Liver (tissue), 9 donors: ENCODE data around the gene TTC28. TPM values are rescaled to one million over a fixed set of nuclear protein-coding genes. Genes with fewer than 3 reads are reported as not detected.

Experiments used
- DNase-seq: peaks from one replicate; pipeline ENCODE4 v3.0.0-alpha.2; 2017; ENCODE audit warnings: low spot score
- H3K27ac ChIP-seq, 2 donors: one replicate each; pipeline ENCODE4 v1.7.0; 2013; ENCODE audit warnings: inconsistent platforms in 2 of 2, low read length in 2 of 2, control low read depth in 1 of 2, low read depth in 1 of 2, mild to moderate bottlenecking in 1 of 2
- H3K27me3 ChIP-seq, 4 donors: one replicate each; pipeline versions ENCODE4 v1.6.1 to v1.7.0; 2013; ENCODE audit warnings: low read length in 3 of 4, inconsistent platforms in 1 of 4, mild to moderate bottlenecking in 1 of 4, moderate library complexity in 1 of 4; ENCODE audit not compliant: control insufficient read depth in 4 of 4, insufficient read depth in 4 of 4
- H3K36me3 ChIP-seq, 4 donors: one replicate each; pipeline versions ENCODE4 v1.6.1 to v1.7.0; 2013; ENCODE audit warnings: low read length in 3 of 4, mild to moderate bottlenecking in 3 of 4, low read depth in 1 of 4, moderate library complexity in 1 of 4; ENCODE audit not compliant: control insufficient read depth in 4 of 4, insufficient read depth in 3 of 4
- H3K4me1 ChIP-seq, 4 donors: one replicate each; pipeline versions ENCODE4 v1.6.1 to v1.7.0; 2013; ENCODE audit warnings: low read length in 3 of 4, mild to moderate bottlenecking in 3 of 4, moderate library complexity in 1 of 4; ENCODE audit not compliant: control insufficient read depth in 4 of 4, insufficient read depth in 4 of 4
- H3K4me3 ChIP-seq, 3 donors: one replicate each; pipeline versions ENCODE4 v1.6.1 to v1.7.0; 2013; ENCODE audit warnings: low read length in 3 of 3, control low read depth in 1 of 3, low read depth in 1 of 3, mild to moderate bottlenecking in 1 of 3
- H3K9ac ChIP-seq, 2 donors: one replicate each; pipeline ENCODE4 v1.7.0; 2013; ENCODE audit warnings: low read length in 2 of 2, mild to moderate bottlenecking in 2 of 2, moderate library complexity in 2 of 2, control low read depth in 1 of 2, low read depth in 1 of 2
- H3K9me3 ChIP-seq, 4 donors: one replicate each; pipeline versions ENCODE4 v1.6.1 to v1.7.0; 2013; ENCODE audit warnings: low read length in 3 of 4; ENCODE audit not compliant: control insufficient read depth in 4 of 4
- ATF3 ChIP-seq: IDR thresholded peaks from 2 replicates; pipeline ENCODE4 v1.6.1; 2016; ENCODE audit warnings: antibody characterized with exemption
- EGR1 ChIP-seq, 2 donors: IDR thresholded peaks; 2 replicates each; pipeline ENCODE4 v1.6.1; 2016 to 2018; ENCODE audit warnings: antibody characterized with exemption in 2 of 2, low read depth in 2 of 2
- FOXA2 ChIP-seq: IDR thresholded peaks from 2 replicates; pipeline ENCODE4 v1.6.1; 2016; ENCODE audit warnings: antibody characterized with exemption
- GABPA ChIP-seq, 2 donors: IDR thresholded peaks in 1 of 2; conservative IDR thresholded peaks in 1 of 2; 2 replicates each; pipeline ENCODE4 v1.6.1; 2016; ENCODE audit warnings: antibody characterized with exemption in 2 of 2, mild to moderate bottlenecking in 1 of 2, moderate library complexity in 1 of 2
- HNF4A ChIP-seq, 2 donors: conservative IDR thresholded peaks; 2 replicates each; pipeline ENCODE4 v1.6.1; 2016; ENCODE audit warnings: antibody characterized with exemption in 2 of 2, mild to moderate bottlenecking in 2 of 2
- HNF4G ChIP-seq: IDR thresholded peaks from 2 replicates; pipeline ENCODE4 v1.6.1; 2016; ENCODE audit warnings: antibody characterized with exemption
- JUND ChIP-seq, 2 donors: IDR thresholded peaks; 2 replicates each; pipeline ENCODE4 v1.6.1; 2016; ENCODE audit warnings: antibody characterized with exemption in 2 of 2
- RAD21 ChIP-seq, 2 donors: IDR thresholded peaks; 2 replicates each; pipeline ENCODE4 v1.6.1; 2016; ENCODE audit warnings: antibody characterized with exemption in 2 of 2, mild to moderate bottlenecking in 2 of 2
- RXRA ChIP-seq, 2 donors: IDR thresholded peaks; 2 replicates each; pipeline ENCODE4 v1.6.1; 2017 to 2018; ENCODE audit warnings: antibody characterized with exemption in 2 of 2, mild to moderate bottlenecking in 1 of 2
- SP1 ChIP-seq: IDR thresholded peaks from 2 replicates; pipeline ENCODE4 v1.6.1; 2018; ENCODE audit warnings: antibody characterized with exemption, mild to moderate bottlenecking
- YY1 ChIP-seq: IDR thresholded peaks from 2 replicates; pipeline ENCODE4 v1.6.1; 2016; ENCODE audit warnings: antibody characterized with exemption, mild to moderate bottlenecking
- WGBS: extraction: QIAGEN DNeasy Blood & Tissue Kit; methylation state at CpG from one replicate; pipeline ENCODE4 v1.1.7; 2013; 5-methylcytosine and 5-hydroxymethylcytosine counted together
- polyA plus RNA-seq, 2 donors: library from polyadenylated mRNA; stranded (reverse) in 1 of 2; unstranded in 1 of 2; fragments of 200-250 nt in 1 of 2; fragments of >200 nt in 1 of 2; fragmentation: Nextera tagmentation in 1 of 2; extraction: Ambion mirVana in 1 of 2; gene quantifications; one replicate each; pipeline versions ENCODE4 v1.2.1 to v1.2.3, GENCODE V29; 2013 to 2015
- total RNA-seq, 2 donors: library from RNA; depleted of rRNA; stranded (reverse); fragments of >200 nt; gene quantifications; one replicate each; pipeline ENCODE4 v1.2.3, GENCODE V29; 2014
- TF ChIP-seq, protein P1 (sequence below): IDR thresholded peaks from 2 replicates; pipeline ENCODE4 v1.6.1; 2016; ENCODE audit warnings: antibody characterized with exemption
- TF ChIP-seq, protein P2 (sequence below): IDR thresholded peaks from 2 replicates; pipeline ENCODE4 v1.6.1; 2016; ENCODE audit warnings: antibody characterized with exemption, mild to moderate bottlenecking
- TF ChIP-seq, protein P3 (sequence below): IDR thresholded peaks from 2 replicates; pipeline ENCODE4 v1.6.1; 2016; ENCODE audit warnings: antibody characterized with exemption
- TF ChIP-seq, protein P4 (sequence below): fragments of 150-350 bp; IDR thresholded peaks from 2 replicates; pipeline ENCODE4 v1.5.1; 2017; ENCODE audit warnings: improper control_type of control experiment, low read depth, low read length; ENCODE audit not compliant: missing input control
- donor health status: healthy.
- donor health status: healthy.
- donor health status: healthy.
- donor health status: healthy.
- donor health status: healthy.

The TTC28 gene
- total and polyA plus RNA-seq, 4 donors = 4.2 to 19.4 (median 5.9) TPM

DNA sequence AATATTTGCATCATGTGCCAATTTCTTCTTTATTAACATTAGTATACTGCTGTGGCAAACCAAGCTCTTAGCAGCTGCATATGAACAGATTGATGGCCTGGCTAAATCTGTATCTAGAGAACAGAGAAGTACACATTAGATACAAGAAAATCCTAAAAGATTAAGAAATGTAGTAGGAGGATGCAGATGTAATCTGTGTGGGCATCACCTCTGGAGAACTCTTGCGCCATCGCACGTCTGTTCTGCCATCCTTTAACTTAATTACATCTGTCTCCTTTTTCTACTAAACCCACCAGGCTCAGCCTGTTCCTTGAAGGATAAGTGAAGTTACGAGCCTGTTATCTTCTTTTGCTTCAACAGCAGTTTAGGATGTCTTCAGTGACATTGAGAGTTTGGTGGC lies 564.2 kb downstream of the TTC28 start:
- H3K9ac ChIP-seq = no peak overlapping the region
- H3K4me1 ChIP-seq = no peaks in the 10 kb centered on the region
- no peak overlapping the region for H3K4me3 ChIP-seq
- no peak for DNase-seq
- no peaks in the 10 kb centered on the region for H3K27me3 ChIP-seq
- 94% methylated on average over 4 of the region's 4 CpGs for WGBS
- no peak overlapping the region for H3K27ac ChIP-seq
- H3K9me3 ChIP-seq = no peaks in the 10 kb centered on the region
- TF ChIP-seq RAD21 (IDR thresholded peaks at IDR 0.05) = no peak
- no peak for TF ChIP-seq FOXA2
- TF ChIP-seq, protein P1, sequence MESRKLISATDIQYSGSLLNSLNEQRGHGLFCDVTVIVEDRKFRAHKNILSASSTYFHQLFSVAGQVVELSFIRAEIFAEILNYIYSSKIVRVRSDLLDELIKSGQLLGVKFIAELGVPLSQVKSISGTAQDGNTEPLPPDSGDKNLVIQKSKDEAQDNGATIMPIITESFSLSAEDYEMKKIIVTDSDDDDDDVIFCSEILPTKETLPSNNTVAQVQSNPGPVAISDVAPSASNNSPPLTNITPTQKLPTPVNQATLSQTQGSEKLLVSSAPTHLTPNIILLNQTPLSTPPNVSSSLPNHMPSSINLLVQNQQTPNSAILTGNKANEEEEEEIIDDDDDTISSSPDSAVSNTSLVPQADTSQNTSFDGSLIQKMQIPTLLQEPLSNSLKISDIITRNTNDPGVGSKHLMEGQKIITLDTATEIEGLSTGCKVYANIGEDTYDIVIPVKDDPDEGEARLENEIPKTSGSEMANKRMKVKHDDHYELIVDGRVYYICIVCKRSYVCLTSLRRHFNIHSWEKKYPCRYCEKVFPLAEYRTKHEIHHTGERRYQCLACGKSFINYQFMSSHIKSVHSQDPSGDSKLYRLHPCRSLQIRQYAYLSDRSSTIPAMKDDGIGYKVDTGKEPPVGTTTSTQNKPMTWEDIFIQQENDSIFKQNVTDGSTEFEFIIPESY = no peak
- TF ChIP-seq HNF4A (conservative IDR thresholded peaks at IDR 0.05) = no peak
- TF ChIP-seq YY1 = no peak
- H3K36me3 ChIP-seq = no peaks in the 10 kb centered on the region

DNA sequence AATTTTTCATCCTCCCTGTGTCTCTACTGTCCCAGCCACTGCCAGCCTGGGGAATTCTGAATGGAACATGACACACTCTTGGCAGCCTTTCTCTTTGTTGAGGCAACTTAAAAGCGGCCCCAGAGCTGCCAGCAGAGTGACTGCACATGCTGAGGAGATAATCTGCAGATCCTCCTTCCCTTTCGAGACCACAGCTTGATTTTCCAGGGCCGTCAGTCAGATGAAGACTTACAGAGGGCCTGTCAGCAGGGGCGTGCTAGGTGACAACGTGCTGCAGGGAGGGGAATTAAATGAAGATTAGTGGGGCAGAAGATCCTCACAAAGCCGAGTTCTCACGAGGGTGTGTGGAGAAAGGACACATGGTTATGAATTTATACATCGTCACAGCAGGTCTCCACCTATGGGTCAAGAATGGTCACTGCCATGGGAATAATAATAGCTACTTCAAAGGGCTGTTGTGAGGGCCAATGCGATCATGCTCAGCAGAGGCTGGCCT lies 567.0 kb downstream of the TTC28 start:
- H3K9ac ChIP-seq = no peak overlapping the region
- 74% methylated on average over 9 of the region's 9 CpGs for WGBS
- no peak overlapping the region for H3K27ac ChIP-seq
- H3K27me3 ChIP-seq = no peaks in the 10 kb centered on the region
- TF ChIP-seq RXRA (IDR thresholded peaks at IDR 0.05) (no peak), EGR1 (IDR thresholded peaks at IDR 0.05; ENCODE audit: low read depth in 2 of 2) (no peak), HNF4G (no peak), HNF4A (conservative IDR thresholded peaks at IDR 0.05) (no peak), SP1 (no peak), ATF3 (no peak), YY1 (no peak), RAD21 (IDR thresholded peaks at IDR 0.05) (peak; percentile 7 to 55), GABPA (IDR thresholded peaks at IDR 0.05 in 1 of 2, conservative IDR thresholded peaks at IDR 0.05 in 1 of 2) (no peak), JUND (IDR thresholded peaks at IDR 0.05) (no peak)
- TF ChIP-seq, protein P2, sequence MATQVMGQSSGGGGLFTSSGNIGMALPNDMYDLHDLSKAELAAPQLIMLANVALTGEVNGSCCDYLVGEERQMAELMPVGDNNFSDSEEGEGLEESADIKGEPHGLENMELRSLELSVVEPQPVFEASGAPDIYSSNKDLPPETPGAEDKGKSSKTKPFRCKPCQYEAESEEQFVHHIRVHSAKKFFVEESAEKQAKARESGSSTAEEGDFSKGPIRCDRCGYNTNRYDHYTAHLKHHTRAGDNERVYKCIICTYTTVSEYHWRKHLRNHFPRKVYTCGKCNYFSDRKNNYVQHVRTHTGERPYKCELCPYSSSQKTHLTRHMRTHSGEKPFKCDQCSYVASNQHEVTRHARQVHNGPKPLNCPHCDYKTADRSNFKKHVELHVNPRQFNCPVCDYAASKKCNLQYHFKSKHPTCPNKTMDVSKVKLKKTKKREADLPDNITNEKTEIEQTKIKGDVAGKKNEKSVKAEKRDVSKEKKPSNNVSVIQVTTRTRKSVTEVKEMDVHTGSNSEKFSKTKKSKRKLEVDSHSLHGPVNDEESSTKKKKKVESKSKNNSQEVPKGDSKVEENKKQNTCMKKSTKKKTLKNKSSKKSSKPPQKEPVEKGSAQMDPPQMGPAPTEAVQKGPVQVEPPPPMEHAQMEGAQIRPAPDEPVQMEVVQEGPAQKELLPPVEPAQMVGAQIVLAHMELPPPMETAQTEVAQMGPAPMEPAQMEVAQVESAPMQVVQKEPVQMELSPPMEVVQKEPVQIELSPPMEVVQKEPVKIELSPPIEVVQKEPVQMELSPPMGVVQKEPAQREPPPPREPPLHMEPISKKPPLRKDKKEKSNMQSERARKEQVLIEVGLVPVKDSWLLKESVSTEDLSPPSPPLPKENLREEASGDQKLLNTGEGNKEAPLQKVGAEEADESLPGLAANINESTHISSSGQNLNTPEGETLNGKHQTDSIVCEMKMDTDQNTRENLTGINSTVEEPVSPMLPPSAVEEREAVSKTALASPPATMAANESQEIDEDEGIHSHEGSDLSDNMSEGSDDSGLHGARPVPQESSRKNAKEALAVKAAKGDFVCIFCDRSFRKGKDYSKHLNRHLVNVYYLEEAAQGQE = no peak
- TF ChIP-seq, protein P3, sequence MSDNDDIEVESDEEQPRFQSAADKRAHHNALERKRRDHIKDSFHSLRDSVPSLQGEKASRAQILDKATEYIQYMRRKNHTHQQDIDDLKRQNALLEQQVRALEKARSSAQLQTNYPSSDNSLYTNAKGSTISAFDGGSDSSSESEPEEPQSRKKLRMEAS = no peak
- TF ChIP-seq, protein P1 = no peak
- TF ChIP-seq, protein P4, sequence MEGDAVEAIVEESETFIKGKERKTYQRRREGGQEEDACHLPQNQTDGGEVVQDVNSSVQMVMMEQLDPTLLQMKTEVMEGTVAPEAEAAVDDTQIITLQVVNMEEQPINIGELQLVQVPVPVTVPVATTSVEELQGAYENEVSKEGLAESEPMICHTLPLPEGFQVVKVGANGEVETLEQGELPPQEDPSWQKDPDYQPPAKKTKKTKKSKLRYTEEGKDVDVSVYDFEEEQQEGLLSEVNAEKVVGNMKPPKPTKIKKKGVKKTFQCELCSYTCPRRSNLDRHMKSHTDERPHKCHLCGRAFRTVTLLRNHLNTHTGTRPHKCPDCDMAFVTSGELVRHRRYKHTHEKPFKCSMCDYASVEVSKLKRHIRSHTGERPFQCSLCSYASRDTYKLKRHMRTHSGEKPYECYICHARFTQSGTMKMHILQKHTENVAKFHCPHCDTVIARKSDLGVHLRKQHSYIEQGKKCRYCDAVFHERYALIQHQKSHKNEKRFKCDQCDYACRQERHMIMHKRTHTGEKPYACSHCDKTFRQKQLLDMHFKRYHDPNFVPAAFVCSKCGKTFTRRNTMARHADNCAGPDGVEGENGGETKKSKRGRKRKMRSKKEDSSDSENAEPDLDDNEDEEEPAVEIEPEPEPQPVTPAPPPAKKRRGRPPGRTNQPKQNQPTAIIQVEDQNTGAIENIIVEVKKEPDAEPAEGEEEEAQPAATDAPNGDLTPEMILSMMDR = peak; percentile 29
- no peaks in the 10 kb centered on the region for H3K36me3 ChIP-seq
- H3K9me3 ChIP-seq = no peaks in the 10 kb centered on the region
- H3K4me3 ChIP-seq = no peak overlapping the region
- no peak for DNase-seq
- no peaks in the 10 kb centered on the region for H3K4me1 ChIP-seq
